Fibroblast of skin of left quadriceps (primary cell): ENCODE data around the gene MTMR11.
"Not testable (repeated sequence)": the region's sequence is repeated elsewhere in the genome, so short reads cannot be mapped to it uniquely, and the experiment has no call there.

Experiments used
- DNase-seq, 2 experiments: peaks; one replicate each; pipeline ENCODE4 v3.0.0-alpha.2; 2013; ENCODE audit warnings: low read depth in 2 of 2

MTMR11 gene, protein sequence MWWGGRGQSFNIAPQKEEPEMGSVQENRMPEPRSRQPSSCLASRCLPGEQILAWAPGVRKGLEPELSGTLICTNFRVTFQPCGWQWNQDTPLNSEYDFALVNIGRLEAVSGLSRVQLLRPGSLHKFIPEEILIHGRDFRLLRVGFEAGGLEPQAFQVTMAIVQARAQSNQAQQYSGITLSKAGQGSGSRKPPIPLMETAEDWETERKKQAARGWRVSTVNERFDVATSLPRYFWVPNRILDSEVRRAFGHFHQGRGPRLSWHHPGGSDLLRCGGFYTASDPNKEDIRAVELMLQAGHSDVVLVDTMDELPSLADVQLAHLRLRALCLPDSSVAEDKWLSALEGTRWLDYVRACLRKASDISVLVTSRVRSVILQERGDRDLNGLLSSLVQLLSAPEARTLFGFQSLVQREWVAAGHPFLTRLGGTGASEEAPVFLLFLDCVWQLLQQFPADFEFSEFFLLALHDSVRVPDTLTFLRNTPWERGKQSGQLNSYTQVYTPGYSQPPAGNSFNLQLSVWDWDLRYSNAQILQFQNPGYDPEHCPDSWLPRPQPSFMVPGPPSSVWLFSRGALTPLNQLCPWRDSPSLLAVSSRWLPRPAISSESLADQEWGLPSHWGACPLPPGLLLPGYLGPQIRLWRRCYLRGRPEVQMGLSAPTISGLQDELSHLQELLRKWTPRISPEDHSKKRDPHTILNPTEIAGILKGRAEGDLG

DNA sequence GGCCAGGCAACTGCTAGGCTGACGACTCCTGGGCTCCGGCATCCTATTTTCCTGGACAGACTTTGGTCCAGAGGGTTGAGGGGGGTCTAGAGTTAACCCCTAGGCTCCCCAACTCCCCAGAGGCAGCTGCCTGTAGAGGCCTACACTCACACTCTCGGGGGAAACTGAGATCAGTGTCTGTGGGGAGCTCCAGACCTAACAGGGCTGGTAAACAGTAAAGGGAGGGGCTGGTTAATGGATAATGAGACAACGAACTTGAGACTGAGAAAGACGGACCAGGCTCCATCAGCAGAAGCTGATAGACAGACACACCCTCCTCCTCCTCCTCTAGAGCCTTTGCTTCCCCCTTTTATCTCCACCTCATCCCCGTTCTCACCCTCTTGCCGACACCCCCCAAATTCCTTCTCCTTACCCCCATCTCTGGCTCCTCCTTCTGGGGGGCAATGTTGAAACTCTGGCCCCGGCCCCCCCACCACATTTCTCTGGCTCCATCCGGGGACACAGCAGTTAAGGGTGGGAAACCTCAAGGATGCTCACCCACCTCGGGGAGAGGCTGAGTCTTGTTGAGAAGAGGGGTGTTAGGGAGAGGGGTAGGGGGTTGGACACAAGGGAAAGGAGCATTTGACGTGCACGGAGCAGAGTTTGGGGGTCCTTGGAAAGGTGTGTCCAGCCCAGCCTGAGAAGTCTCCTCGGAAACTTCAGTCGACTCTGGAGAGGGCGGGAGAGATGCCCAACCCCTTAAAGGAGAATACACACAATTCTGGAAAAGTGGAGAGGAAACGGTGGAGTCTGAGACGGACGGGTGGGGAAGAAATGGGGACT is at the start of gene MTMR11:
TSS of gene MTMR11 (minus strand) at position 710 of the 822 bp plus-strand sequence. CDS start at position 478, 232 bp downstream.
- peak in 1 of 2 experiments; percentile 17 for DNase-seq

DNA sequence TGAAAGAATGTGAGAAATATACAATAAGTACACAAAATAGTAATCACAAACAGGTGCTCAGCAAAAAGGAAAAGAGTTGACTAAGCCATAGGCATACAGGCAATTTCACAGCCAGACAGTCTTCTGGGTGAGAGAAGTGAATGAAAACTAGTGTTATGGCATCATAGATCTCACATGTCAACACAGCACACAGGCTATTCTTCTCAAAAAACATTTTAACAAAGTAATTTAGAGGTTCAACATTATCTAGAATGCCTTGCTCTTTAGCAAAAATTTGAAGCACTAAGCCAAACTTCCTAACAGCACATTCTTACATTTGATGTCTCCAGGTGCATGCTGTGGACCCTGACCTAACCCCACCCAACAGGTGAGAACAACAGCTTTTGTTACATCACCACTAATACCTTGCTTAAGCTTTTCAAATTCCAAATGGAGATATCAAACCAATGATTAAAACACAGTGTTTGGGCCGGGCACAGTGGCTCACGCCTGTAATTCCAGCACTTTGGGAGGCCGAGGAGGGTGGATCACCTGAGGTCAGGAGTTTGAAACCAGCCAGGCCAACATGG is 43.4 kb upstream of the MTMR11 start:
- DNase-seq: peak in 1 of 2 experiments; percentile 4

DNA sequence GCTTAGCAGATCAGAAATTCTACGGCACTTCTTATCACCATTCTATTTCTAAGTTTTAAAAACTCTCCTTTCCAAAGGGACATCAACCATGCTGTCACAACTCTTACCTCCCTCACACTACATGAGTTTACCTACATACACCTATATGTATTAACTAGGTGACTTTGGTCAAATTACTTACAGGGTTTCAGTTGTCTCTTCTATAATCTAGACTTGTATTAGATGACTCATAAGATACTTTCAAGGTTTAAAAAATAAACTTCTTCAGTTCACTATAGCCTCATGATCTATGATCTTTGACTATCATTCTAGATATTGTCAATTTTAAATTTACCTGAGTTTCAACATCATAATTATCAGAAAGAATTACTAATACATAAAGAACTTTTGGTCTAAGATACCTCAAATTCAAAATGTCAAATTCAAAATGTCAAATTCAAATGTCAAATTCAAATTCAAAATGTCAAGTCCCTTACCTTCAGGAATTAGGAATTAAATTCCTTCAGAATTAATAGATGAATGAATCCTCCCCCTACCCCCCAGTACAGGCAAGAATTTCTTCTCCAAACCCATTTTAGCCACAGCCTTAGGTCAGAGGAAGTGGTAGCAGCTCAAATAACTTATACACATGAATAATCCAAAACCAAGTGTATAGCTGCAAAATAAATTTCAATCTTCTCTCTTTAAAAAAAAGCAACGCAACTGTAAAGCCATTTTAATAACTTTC is 42.7 kb upstream of the MTMR11 start:
- DNase-seq: no peak

DNA sequence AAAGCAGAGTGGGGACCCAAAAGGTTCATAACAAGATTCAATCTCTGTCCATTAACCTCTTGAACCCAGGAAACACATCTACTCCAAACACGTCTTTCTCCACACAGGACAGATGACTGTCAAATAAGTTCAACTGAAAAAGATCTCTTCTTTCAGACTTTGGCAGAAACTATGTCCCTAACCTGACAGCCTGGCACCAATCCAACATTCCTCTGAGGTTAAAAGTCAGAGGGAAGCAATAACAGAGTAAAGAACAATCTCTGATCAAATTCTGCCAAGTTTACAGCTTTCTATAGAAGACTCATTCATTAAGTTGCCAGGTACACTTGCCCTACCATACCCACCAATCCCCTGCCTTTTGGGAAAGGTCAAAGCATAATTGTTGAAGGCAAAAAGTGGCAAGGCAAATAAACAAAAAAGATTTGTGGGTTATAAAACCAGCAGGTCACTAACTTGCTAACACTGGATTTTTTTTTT is 41.9 kb upstream of the MTMR11 start:
- DNase-seq: peak in 1 of 2 experiments; percentile 4

DNA sequence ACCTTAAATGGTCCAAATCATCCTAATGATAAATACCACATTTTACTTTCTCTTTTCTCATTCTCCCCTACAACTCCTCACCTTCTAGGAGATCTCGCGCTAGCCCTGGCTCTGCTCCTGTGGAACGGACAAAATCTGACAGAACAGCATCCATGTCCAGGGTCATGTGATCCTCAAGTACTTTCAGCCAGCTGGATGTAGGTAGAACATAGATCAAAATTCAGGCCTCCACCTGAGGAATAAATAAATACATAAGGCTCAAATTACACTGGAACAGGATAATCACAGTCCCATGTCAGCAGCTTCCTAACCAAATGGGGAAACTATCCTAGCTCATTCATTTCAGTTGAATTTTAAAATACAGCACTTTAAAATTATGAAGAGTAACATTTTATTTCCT is 40.7 kb upstream of the MTMR11 start:
- DNase-seq: no peak

DNA sequence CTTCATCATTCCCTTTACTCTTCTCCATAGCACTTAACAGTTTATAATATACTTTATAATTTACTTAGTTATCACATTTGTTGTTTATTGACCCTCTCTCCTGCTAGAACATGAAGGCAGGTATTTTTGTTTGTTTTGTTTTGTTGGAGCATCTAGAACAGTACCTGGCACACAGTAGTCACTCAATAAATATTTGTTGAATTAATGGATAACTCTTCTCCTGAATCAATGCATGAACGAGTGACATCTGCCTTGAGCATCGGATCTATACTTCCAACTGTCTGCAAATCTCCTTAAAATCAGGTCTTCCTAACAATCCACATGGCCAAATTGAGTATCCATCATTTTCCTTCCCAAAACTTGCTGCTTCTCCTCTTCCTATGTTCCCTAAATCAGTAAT is 35.9 kb upstream of the MTMR11 start:
- DNase-seq: no peak

DNA sequence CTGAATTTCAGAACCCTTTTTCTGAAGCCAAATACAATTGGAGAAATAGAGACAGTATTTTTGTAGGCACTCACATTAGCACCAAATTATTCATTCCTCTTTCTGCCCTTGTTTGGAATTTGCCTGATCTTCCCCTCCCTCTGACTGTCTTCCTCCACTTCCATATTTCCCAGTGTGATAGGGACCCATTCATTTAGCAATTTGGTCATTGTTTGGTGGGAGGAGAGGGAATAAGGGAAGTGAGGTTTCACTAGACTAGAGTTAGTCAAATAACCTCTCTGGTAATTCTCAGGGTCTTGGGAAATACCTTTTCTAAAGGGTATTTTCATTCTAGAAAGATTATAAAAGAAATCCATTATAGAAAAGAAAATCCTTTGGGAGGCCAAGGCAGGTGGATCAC is 31.0 kb upstream of the MTMR11 start:
- DNase-seq: no peak

DNA sequence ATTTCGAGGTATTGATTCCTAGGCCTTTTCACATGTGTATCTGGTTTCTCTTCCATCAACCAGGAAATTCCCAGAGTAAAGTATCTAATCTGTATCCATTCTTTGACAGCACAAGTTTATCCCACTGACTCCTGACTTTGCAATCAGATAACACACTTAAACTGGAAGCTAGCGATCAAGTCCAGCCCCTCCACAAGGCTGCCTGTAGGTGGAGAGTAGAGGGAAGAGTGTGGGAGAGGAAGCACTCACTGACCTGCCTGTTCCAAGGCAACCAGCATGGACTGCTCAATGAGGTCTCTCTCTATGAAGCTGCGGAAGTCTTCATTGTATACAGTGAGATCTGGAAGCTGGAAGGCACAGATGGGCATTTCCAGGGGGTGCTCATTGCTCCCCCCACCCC is 30.4 kb upstream of the MTMR11 start:
- DNase-seq: no peak

DNA sequence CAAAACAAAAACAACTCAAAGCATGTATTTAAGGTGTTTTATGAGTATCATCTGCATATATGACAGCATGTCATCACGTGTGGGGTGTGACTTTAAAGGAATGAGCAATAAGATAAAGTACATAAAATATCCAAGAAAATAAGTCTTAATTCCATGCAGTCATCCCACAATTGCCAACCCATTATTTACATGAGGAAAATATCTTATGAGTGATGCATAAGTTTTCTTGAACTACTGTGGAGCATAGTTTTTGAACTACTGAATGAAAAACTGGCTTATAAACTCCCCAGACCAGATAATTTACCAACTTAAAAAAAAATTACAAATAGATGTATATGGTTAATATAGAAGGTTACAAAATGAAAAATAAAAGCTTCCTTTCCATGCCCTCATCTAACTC is 29.7 kb upstream of the MTMR11 start:
- no peak for DNase-seq

DNA sequence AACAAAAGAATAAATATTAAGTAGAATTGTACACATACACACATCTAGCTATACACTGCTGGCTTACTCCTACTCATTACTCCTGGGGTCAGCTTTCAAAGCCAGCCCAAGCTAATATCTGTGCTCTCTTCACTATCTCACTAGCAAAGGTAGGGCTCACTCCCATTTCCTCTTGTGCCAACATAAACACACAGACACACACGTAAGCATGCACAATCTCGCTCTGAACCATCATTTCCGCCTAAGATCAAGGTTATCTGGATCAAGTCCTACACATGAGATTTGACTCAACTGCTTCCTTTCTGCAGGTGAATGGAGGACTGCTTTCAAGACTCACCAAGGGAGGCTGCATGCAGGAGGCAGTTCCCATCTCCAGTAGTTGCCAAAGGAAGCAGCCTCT is 28.8 kb upstream of the MTMR11 start:
- no peak for DNase-seq

DNA sequence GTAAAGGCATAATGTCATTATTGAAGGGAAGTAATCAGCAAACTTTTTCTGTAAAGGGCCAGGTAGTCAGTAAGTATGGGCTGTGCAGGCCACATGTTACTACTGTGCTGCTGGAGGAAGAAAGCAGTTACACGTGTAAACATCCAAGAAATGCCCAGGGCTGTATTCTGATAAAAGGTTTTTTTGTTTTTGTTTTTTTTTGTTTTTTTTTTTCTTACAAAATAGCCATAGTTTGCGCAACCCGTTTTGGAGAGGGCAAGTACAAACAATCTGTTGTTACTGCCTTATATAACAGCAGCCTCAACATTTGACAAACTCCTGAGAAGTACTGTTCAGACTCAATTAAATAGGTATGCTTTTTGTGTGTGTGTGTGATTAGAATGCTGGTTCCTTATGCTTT is 26.7 kb upstream of the MTMR11 start:
- DNase-seq: no peak

DNA sequence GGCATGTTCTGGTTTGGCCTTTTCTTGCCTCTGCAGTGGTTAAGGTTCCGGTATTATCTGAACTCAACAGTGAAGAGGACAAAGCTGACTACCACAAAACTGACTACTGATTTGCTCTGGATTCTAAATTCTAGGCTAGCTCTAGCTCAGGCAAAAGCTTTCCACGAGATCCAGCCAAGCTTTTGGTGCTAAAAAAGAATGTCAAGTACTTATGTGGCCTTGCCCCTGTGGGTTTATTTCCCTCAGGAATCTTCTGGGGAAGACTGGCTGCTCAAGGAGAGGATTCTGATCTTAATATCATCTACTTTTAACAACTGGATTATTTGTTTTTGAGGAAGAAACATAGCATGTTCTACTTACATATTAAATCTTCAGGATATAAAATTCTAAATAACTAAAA is 26.1 kb upstream of the MTMR11 start:
- no peak for DNase-seq

DNA sequence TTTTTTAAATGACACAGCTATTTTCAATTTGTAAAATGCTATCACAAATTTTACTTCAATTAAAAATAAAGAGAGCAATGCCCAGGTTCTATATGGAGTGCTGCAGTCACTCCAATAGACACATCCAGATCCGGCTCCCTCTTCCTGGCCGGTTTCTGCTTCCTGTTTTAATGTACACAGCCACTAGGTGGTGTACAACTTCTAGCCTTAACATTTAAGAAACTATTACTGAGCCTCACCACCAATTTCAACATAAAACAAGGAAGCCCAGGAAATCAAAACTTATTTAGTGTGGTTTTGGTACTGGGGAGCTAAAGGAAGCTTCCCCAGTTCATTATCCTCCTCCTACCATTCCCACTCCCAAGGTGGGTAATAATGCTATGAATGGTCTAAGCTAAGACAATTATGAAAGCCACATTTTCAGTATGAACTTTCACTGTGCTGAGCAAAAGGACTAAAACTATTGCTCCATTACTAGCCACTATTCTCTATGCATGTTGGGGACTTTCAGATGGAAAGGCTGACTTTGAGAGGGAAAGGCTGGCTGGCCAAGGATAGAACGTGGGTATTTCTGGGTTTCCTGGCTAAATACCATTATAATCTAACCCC is 25.5 kb upstream of the MTMR11 start:
- peak; percentile 52 to 54 for DNase-seq

DNA sequence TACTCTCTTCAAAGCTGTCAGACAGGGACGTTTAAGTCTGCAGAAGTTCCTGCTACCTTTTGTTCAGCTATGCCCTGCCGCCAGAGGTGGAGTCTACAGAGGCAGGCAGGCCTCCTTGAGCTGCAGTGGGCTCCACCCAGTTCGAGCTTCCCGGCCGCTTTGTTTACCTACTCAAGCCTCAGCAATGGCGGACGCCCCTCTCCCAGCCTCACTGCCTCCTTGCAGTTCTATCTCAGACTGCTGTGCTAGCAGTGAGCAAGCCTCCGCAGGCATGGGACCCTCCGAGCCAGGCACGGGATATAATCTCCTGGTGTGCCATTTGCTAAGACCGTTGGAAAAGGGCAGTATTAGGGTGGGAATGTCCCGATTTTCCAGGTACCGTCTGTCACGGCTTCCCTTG is 20.9 kb upstream of the MTMR11 start:
- DNase-seq: not testable (repeated sequence)

DNA sequence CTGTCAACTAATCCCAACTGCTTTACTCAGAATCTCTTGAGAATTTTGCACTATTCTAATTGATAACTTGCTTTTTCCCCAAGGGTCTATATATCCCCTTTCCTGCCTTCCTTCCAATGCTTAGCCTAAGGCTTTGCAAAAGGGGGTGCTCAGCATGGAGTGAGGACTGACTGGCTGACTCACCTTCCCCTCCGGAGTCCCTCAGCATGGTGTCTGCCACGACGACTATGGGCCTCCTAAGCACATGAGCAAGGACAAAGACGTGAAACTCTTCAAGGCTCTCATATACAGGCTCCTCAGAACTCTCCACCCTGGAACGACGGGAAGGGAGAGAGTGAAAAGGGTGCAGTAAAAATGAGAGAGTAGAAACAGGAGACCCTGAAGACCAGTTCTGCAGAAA is 13.2 kb upstream of the MTMR11 start:
- no peak for DNase-seq

DNA sequence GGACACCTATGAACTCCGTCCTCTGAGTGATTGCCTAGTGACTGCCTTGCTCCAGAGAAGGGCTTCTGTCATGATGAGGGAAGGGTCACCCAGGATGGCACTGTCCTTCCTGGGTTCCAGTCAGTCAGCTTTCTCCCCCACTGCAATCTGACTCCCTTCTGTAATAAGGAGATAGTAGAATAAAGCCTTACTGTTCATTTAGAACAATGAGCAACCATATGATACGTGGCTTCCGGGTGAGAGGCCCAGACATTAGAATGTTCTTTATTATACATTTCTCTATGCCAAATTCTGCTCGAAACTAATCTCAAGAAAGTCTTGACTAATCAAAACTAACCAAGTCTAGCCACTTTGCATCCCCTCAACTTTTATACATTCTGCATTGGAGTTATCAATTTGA is 8.5 kb upstream of the MTMR11 start:
- no peak for DNase-seq

DNA sequence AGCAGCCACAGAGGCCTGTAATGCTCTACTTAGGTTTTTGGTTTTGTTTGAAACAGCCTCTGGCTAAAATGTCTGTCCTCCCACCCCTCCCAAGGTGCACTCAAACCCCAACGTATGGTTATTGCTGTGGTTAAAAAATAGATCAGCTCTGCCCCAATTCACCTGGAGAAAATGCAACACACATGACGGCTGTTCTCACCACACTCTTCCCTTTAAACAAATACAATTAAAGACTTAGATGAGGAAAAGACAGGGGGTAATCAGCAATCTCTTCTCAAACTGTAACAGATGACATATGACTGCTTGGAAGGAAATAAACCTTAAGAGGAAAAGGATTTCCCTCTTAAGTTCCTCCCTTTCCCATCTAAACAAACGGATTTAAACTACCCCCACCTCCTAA is 6.2 kb upstream of the MTMR11 start:
- DNase-seq: no peak

DNA sequence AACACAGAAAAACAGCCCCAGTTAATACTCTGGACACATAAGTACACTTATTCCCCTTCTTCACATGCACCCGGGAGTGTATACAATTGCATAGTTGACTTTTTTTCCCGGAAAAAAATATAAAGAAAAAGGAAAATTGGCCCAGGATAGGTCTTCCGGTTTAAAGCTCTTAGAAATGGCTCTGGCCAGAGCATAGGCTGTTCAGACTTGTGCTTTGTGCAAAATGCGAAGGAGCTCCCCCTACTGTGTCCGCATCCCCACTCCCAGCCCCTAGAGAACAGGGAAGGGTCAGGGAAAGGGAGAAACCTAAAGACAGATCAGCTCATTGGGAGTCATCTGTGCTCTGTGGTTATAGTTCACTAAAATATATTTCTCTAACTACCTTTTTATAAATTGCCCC is 5.5 kb upstream of the MTMR11 start:
- DNase-seq: no peak

DNA sequence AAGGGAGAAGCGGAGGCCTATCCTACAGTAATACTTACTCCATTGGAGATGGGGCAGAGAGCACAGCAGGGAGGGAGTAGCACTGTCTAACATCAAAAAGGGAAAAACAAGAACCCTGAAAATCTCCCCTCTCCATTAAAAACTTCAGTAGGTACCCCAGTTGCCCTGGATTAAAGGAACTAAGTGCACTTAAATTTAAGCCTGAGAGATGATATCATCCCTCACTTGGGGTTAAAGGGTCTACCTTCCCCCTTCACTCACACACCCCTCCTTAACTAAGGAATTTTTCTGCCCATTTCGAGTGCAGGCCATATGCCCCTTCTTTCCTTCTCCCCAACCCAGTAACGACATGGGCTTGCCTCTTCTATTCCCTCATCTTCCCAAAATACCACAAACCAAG is 3.7 kb upstream of the MTMR11 start:
- DNase-seq: no peak

DNA sequence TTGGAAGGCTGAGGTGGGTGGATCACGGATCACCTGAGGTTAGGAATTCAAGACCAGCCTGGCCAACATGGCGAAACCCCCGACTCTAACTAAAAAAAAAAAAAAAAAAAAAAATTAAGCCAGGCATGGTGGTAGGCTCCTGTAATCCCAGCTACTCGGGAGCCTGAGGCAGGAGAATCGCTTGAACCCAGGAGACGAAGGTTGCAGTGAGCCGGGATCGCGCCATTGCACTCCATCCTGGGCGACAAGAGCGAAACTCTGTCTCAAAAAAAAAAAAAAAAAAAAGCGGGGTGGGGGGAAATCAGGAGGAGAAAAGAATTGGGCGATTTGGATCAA is 2.0 kb upstream of the MTMR11 start:
- not testable (repeated sequence) for DNase-seq

DNA sequence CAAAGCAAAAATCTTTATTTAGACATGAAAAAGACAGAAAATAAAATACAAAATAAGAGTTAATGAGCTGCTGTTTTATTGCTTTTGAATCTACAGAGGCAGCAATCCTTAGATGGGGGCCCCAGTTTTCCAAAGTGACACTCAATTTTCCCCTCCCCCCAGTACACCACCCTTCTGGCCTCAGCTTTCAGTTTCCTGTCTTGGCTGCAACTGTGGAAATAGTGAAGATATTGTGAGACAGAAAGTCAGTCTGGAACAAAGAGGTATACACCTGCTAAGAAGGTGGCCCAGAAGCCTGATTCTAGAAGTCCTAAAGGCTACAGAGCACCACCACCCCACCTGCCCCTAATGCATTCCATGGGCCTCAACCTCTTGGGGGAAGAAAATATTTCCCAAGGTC is 1.1 kb upstream of the MTMR11 start:
- no peak for DNase-seq
